Lung (tissue), 12 donors: Measurements from ENCODE around the gene PTPRC. TPM values are rescaled to one million over a fixed set of nuclear protein-coding genes. Genes with fewer than 3 reads are reported as not detected.

ENCODE experiments used
- ATAC-seq: fragments of 200-7000 bp; cut with Tn5 transposase; one replicate; pipeline ENCODE4 v1.9.1; 2020; ENCODE audit warnings: moderate number of reproducible peaks; ENCODE audit not compliant: insufficient read depth, low FRiP score
- DNase-seq, 3 donors: peaks; one replicate each; pipeline ENCODE4 v3.0.0-alpha.2; 2013 to 2017
- H3K27ac ChIP-seq, 2 donors: one replicate each; pipeline ENCODE4 v1.5.1; 2013; ENCODE audit warnings: mild to moderate bottlenecking in 2 of 2, moderate library complexity in 2 of 2, control low read depth in 1 of 2, inconsistent platforms in 1 of 2, low read depth in 1 of 2, low read length in 1 of 2
- H3K27me3 ChIP-seq, 3 donors: one replicate each; pipeline ENCODE4 v1.5.1; 2013; ENCODE audit warnings: low read length in 2 of 3; ENCODE audit not compliant: control insufficient read depth in 3 of 3, insufficient read depth in 3 of 3
- H3K36me3 ChIP-seq, 4 donors: one replicate each; pipeline ENCODE4 v1.5.1; 2013; ENCODE audit warnings: low read length in 4 of 4, mild to moderate bottlenecking in 1 of 4, moderate library complexity in 1 of 4; ENCODE audit not compliant: control insufficient read depth in 4 of 4, insufficient read depth in 4 of 4
- H3K4me1 ChIP-seq, 5 donors: one replicate each; pipeline ENCODE4 v1.5.1; 2013; ENCODE audit warnings: low read length in 5 of 5, mild to moderate bottlenecking in 2 of 5, moderate library complexity in 1 of 5; ENCODE audit not compliant: control insufficient read depth in 5 of 5, insufficient read depth in 5 of 5
- H3K4me3 ChIP-seq: one replicate; pipeline ENCODE4 v1.5.1; 2013; ENCODE audit warnings: mild to moderate bottlenecking, control low read depth, moderate library complexity
- H3K9ac ChIP-seq, 2 donors: one replicate each; pipeline ENCODE4 v1.5.1; 2013; ENCODE audit warnings: low read length in 2 of 2, control low read depth in 1 of 2; ENCODE audit not compliant: insufficient read depth in 1 of 2
- H3K9me3 ChIP-seq, 4 donors: one replicate each; pipeline ENCODE4 v1.5.1; 2013; ENCODE audit warnings: low read length in 3 of 4, mild to moderate bottlenecking in 1 of 4, moderate library complexity in 1 of 4; ENCODE audit not compliant: control insufficient read depth in 4 of 4, insufficient read depth in 3 of 4
- CTCF ChIP-seq: IDR thresholded peaks from 2 replicates; pipeline ENCODE4 v1.5.1; 2012; ENCODE audit warnings: mild to moderate bottlenecking; ENCODE audit errors: control extremely low read depth, extremely low read depth
- WGBS, 2 donors: extraction: QIAGEN DNeasy Blood & Tissue Kit; methylation state at CpG; one replicate each; pipeline ENCODE4 v1.1.7; 2013; 5-methylcytosine and 5-hydroxymethylcytosine counted together
- polyA plus RNA-seq, 2 donors: library from polyadenylated mRNA; stranded (reverse); fragments of 200-250 nt; gene quantifications; one replicate each; pipeline ENCODE4 v1.2.1, GENCODE V29; 2013
- total RNA-seq, 2 donors: library from RNA; depleted of rRNA in 1 of 2; stranded (reverse); fragments of >200 nt in 1 of 2; gene quantifications; one replicate each; pipeline ENCODE4 v1.2.1, GENCODE V29; 2014 to 2021
- donor health status: control.
- donor health status: control.
- donor health status: Bipolar disorder and iron deficiency.
- donor health status: healthy.
- donor health status: DM: yes; HTN: yes; CAD: no.

Gene PTPRC
- total and polyA plus RNA-seq, 4 donors = 8.2 to 142 (median 86.1) TPM

GRCh38 chr1:198622001-198622400, 16.8 kb upstream of the PTPRC start:
- Histone ChIP-seq H3K4me3 (no peak overlapping the region), H3K4me1 (no peaks in the 10 kb centered on the region), H3K27ac (no peak overlapping the region), H3K36me3 (no peaks in the 10 kb centered on the region), H3K27me3 (no peaks in the 10 kb centered on the region), H3K9me3 (no peaks in the 10 kb centered on the region), H3K9ac (no peak overlapping the region)
- WGBS, 2 donors = 80 to 86% methylated on average over 1 of the region's 1 CpG
- ATAC-seq (no peak), DNase-seq (no peak)
- no peak for TF ChIP-seq CTCF

GRCh38 chr1:198623752-198624647, 14.8 kb upstream of the PTPRC start:
- no peak for ATAC-seq
- no peak for TF ChIP-seq CTCF
- Histone ChIP-seq H3K9me3 (no peaks in the 10 kb centered on the region), H3K4me3 (no peak overlapping the region), H3K4me1 (no peaks in the 10 kb centered on the region), H3K27me3 (no peaks in the 10 kb centered on the region), H3K36me3 (no peaks in the 10 kb centered on the region), H3K27ac (no peak overlapping the region), H3K9ac (no peak overlapping the region)
- no peak for DNase-seq
- WGBS, 2 donors = 59 to 79% methylated on average over 4 of the region's 4 CpGs

GRCh38 chr1:198624648-198624980, 14.2 kb upstream of the PTPRC start:
- H3K4me3 ChIP-seq = no peak overlapping the region
- H3K27ac ChIP-seq = no peak overlapping the region
- ATAC-seq = no peak
- H3K4me1 ChIP-seq = no peaks in the 10 kb centered on the region
- no peaks in the 10 kb centered on the region for H3K36me3 ChIP-seq
- DNase-seq = no peak
- H3K27me3 ChIP-seq = no peaks in the 10 kb centered on the region
- no peak for TF ChIP-seq CTCF
- 66 to 84% methylated on average over 1 of the region's 1 CpG for WGBS, 2 donors
- no peaks in the 10 kb centered on the region for H3K9me3 ChIP-seq
- no peak overlapping the region for H3K9ac ChIP-seq
